Effector memory CD8-positive, alpha-beta T cell (primary cell): ENCODE measurements around the gene IL17A.
"Not testable (repeated sequence)": the region's sequence is repeated elsewhere in the genome, so short reads cannot be mapped to it uniquely, and the experiment has no call there.

Experiments used
- ATAC-seq: fragments of 150-1000 bp; cut with Tn5 transposase; replicated peaks from 2 replicates; pipeline ENCODE4 v1.10.0; 2021; ENCODE audit warnings: mild to moderate bottlenecking, moderate library complexity
- DNase-seq, 3 experiments: peaks; one replicate each; pipeline ENCODE4 v3.0.0; 2021
- H3K27ac Mint-ChIP-seq, 2 donors: one replicate each; pipeline ENCODE4 v1.8.0; 2022; ENCODE audit warnings: mild to moderate bottlenecking in 2 of 2, mixed read lengths in 2 of 2, moderate library complexity in 2 of 2
- H3K27me3 Mint-ChIP-seq, 2 donors: one replicate each; pipeline ENCODE4 v1.8.0; 2022; ENCODE audit warnings: mixed read lengths in 2 of 2
- H3K36me3 Mint-ChIP-seq: one replicate; pipeline ENCODE4 v1.8.0; 2022; ENCODE audit warnings: mild to moderate bottlenecking, moderate library complexity, mixed read lengths; ENCODE audit not compliant: insufficient read depth
- H3K4me1 Mint-ChIP-seq, 2 donors: one replicate each; pipeline ENCODE4 v1.8.0; 2022; ENCODE audit warnings: low read depth in 2 of 2, mixed read lengths in 2 of 2
- H3K4me3 Mint-ChIP-seq, 2 donors: one replicate each; pipeline ENCODE4 v1.8.0; 2022; ENCODE audit warnings: mild to moderate bottlenecking in 2 of 2, mixed read lengths in 2 of 2, moderate library complexity in 2 of 2
- H3K9me3 Mint-ChIP-seq, 2 donors: one replicate each; pipeline ENCODE4 v1.8.0; 2022; ENCODE audit warnings: mixed read lengths in 2 of 2

Gene IL17A

DNA sequence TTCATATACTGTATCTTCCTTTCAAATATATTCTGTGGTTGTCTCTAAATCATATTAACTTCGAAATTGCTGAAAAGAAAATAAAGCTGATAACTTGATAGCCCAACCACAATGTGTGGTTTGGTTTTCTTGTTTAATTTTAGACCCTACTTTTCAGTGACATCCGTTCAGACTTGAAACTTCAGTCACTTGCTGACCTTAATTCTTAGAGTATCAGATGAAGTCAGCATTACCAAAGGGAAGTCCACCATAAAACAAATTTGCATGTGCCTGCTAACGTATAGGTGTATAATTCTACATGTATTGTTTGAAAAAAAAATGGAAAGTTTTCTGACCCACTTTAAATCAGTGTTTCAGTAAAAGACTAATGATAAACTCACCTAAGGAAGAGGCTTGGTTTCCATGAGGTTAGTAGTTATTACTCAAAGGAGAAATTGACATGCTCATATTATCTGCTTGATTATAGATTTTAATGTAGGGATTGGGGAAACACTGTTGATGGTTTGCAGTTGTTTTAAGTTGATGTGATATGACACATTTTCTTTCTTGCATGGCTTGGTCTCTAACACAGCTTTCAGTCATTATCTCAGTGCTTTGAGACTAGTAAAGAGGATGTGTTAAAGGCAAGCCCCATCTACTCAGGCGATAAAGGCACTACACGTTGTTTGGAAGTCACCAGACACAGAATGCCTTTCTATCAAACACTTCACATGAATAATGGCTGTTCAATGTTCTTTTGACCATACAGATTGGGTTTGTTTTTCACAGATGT, 5.2 kb upstream of the IL17A start:
- Mint-ChIP-seq H3K27ac (no peak overlapping the region), H3K4me1 (peaks cover 24% of the 10 kb centered on the region in 2 donors), H3K9me3 (no peaks in the 10 kb centered on the region), H3K36me3 (no peaks in the 10 kb centered on the region), H3K27me3 (peaks cover 47 to 69% of the 10 kb centered on the region in 2 donors), H3K4me3 (no peak overlapping the region)
- ATAC-seq (no peak), DNase-seq (no peak)

DNA sequence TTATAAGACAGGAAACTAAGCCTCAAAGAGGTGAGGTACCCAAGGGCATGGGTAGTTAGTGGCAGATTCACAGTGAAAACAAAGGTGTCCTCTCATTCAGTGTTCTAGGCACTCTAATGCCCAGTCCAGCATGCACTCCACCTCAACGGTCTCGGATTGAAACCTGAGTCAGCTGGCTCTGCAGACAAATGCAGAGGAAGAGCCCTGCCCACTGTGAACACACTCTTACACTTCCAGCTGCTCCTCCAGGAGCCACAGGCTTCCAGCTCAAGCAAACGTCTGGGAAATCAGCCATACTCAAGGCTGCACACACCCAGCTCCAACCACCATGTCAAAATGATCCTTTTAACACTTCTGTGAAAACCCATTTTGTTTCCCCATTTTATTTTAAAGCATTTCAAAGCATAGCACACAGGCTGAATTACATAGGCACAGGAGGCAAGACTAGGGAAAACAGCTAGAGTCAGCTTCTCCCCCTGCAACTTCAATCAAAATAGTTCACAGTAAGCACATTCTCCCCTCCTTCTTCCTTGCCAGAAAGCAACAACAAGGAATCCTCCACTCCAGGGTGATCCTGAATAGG, 3.0 kb upstream of the IL17A start:
- H3K36me3 Mint-ChIP-seq = no peaks in the 10 kb centered on the region
- H3K27me3 Mint-ChIP-seq = peaks cover 64 to 85% of the 10 kb centered on the region in 2 donors
- ATAC-seq = no peak
- H3K4me3 Mint-ChIP-seq = no peak overlapping the region
- H3K27ac Mint-ChIP-seq = no peak overlapping the region
- no peak for DNase-seq
- no peaks in the 10 kb centered on the region for H3K9me3 Mint-ChIP-seq
- H3K4me1 Mint-ChIP-seq = peaks cover 11 to 15% of the 10 kb centered on the region in 2 donors

DNA sequence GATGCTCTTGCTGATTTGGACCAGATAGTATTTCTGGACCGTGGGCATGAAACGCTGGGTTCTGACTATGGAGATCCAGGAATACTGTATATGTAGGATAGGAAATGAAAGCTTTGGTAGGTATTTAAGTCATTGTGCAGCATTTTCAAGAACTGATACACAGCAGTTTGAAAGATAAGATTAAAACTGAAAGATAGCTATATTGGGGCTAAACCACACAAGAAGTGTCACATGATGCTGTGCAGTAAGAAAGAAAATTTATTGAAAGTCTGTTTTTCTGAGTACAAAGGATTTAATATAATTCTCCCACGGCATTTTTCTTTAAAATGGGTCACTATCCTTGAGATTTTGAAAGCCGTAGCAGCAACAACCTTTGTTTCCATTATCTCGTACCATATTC, 305 bp downstream of the IL17A start:
- Mint-ChIP-seq H3K27ac (no peak overlapping the region), H3K36me3 (no peaks in the 10 kb centered on the region), H3K27me3 (peaks cover 78 to 84% of the 10 kb centered on the region in 2 donors), H3K4me1 (peaks cover 0 to 6% of the 10 kb centered on the region in 2 donors), H3K4me3 (peak overlapping the region in 1 of 2 donors; percentile 35), H3K9me3 (no peaks in the 10 kb centered on the region)
- ATAC-seq (no peak), DNase-seq (no peak)

DNA sequence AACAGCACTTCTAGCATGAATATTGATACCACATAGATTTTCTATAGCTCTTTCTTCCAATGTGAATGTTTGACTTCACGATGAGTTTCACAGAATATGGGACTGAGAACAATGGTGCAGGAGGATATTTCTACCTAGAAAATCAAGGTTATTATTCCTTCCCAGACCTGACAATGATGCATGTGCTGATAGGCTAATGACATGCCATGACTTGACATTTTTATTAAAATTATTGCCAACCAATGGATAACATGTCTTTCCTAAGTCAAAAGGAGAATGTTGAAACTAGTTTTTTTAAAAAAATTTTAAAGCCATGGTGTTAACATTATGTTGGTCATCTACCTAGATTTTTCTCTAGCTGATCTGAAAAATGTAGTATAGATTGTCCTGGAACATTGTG, 923 bp downstream of the IL17A start:
- peaks cover 0 to 6% of the 10 kb centered on the region in 2 donors for H3K4me1 Mint-ChIP-seq
- DNase-seq (no peak), ATAC-seq (no peak)
- no peaks in the 10 kb centered on the region for H3K36me3 Mint-ChIP-seq
- H3K4me3 Mint-ChIP-seq = no peak overlapping the region
- no peak overlapping the region for H3K27ac Mint-ChIP-seq
- peaks cover 82 to 85% of the 10 kb centered on the region in 2 donors for H3K27me3 Mint-ChIP-seq
- no peaks in the 10 kb centered on the region for H3K9me3 Mint-ChIP-seq

DNA sequence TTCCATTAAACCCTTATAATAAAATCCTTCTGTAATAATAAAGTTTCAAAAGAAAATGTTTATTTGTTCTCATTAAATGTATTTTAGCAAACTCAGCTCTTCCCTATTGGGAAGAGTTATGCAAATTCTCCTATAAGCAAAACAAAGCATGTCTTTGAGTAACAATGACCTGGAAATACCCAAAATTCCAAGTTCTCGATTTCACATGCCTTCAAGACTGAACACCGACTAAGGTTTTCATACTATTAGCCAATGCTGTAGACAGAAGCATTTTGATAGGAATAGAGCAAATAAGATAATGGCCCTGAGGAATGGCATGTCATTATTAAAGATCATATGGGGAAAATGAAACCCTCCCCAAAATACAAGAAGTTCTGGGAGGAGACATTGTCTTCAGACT, 3.8 kb downstream of the IL17A start:
- no peak for DNase-seq
- Mint-ChIP-seq H3K27me3 (peaks cover 70 to 74% of the 10 kb centered on the region in 2 donors), H3K36me3 (no peaks in the 10 kb centered on the region), H3K9me3 (no peaks in the 10 kb centered on the region), H3K4me3 (no peak overlapping the region), H3K4me1 (peaks cover 0 to 6% of the 10 kb centered on the region in 2 donors), H3K27ac (no peak overlapping the region)
- ATAC-seq = no peak

DNA sequence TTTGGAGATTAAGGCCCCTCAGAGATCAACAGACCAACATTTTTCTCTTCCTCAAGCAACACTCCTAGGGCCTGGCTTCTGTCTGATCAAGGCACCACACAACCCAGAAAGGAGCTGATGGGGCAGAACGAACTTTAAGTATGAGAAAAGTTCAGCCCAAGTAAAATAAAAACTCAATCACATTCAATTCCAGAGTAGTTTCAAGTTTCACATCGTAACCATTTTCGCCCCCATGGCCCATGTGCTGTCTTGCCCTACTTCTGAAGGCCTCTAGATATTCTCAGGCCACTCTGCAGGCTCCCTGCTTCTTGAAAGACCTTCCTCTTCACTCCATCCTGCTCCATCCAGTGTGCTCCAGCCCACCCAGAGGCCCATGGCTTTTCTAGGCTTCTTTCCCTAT, 4.2 kb downstream of the IL17A start:
- ATAC-seq (no peak), DNase-seq (no peak)
- H3K4me3 Mint-ChIP-seq = no peak overlapping the region
- H3K9me3 Mint-ChIP-seq = no peaks in the 10 kb centered on the region
- peaks cover 0 to 6% of the 10 kb centered on the region in 2 donors for H3K4me1 Mint-ChIP-seq
- H3K27ac Mint-ChIP-seq = no peak overlapping the region
- peaks cover 70 to 74% of the 10 kb centered on the region in 2 donors for H3K27me3 Mint-ChIP-seq
- no peaks in the 10 kb centered on the region for H3K36me3 Mint-ChIP-seq

DNA sequence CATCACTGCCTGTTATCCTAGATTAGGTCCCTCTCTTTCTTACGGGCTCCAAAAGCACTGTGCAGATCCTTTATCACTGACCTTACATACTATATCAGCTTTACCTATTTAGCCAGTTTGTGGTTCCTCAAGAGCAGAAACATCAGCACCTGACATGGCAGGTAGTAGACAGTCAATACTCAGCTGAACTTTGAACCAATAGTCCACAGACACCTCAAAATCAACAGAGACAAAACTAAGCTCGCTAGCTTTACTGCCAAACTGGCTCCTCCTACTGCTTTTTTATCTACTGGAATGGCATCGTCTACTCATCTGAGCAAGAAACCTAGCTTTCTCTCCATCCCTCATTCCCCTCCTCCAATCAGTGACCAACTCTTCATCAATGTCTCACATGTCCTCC, 5.6 kb downstream of the IL17A start:
- ATAC-seq (no peak), DNase-seq (no peak)
- no peaks in the 10 kb centered on the region for H3K36me3 Mint-ChIP-seq
- H3K27ac Mint-ChIP-seq = no peak overlapping the region
- H3K9me3 Mint-ChIP-seq = no peaks in the 10 kb centered on the region
- no peaks in the 10 kb centered on the region for H3K4me1 Mint-ChIP-seq
- no peak overlapping the region for H3K4me3 Mint-ChIP-seq
- H3K27me3 Mint-ChIP-seq = peaks cover 62 to 65% of the 10 kb centered on the region in 2 donors

DNA sequence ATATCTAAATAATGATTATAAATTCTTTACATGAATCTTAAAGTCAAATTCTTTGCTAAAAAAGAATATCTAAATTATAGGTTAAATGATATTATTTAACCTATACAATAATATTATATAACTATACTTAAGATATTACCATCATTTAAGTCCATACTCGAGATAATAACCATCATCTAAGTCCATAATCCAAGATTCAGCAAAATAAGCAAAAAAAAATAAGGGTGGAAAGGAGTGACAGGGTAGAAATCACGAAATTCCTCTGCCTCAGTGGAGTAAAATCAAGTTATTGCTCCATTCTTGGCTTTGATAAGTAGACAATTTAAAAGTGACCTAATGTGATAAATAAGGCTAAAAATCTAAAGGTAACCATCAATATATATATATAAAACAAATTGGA, 9.7 kb downstream of the IL17A start:
- H3K36me3 Mint-ChIP-seq = peaks cover 3% of the 10 kb centered on the region
- H3K4me1 Mint-ChIP-seq = no peaks in the 10 kb centered on the region
- peaks cover 44 to 57% of the 10 kb centered on the region in 2 donors for H3K27me3 Mint-ChIP-seq

DNA sequence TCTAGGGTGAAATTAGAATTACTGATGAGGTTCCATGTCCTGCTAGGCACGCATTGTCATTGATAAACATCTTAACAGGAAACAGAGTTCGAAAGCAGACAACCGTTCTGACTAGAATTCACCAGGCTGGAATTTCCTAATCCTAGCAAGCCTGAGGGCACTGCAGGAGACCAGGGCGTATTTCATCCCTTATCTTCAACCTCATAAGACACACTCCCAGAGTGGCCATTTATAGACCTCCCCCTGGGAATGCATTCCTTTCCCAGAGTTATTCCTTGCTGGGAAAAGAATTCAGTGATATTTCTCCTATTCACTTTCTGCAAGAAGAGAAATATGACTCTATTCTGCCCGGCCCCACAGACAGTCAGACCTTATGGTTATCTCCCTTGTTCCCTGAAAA, 13.9 kb downstream of the IL17A start:
- H3K27me3 Mint-ChIP-seq = peaks cover 33 to 41% of the 10 kb centered on the region in 2 donors
- not testable (repeated sequence) for H3K36me3 Mint-ChIP-seq, H3K27ac Mint-ChIP-seq, ATAC-seq, DNase-seq, H3K9me3 Mint-ChIP-seq, H3K4me3 Mint-ChIP-seq, H3K4me1 Mint-ChIP-seq

More for the DNA sequence above, 9.7 kb downstream of the IL17A start:
- no peak for ATAC-seq
- Mint-ChIP-seq H3K27ac (no peak overlapping the region), H3K9me3 (peaks cover 5 to 9% of the 10 kb centered on the region in 2 donors), H3K4me3 (no peak overlapping the region)
- no peak for DNase-seq

DNA sequence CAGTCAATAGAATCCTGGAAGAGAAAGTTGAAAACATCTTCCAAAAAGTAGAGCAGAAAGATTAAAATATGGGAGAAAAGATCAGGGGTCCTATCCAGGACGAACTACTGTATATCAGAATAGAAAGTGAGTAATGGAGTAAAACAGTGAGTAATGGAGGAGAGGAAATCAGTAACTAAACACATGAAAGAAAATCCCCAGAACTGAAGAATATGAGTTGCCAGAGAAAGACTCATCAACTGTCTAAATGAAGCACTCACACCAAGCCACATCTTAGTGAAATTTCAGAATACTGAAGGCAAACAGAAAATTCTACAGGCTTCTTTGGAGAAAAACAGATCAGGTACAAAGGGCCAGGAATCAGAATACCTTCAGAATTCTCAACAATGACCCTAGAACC, 14.9 kb downstream of the IL17A start:
- no peak overlapping the region for H3K4me3 Mint-ChIP-seq
- DNase-seq = no peak

DNA sequence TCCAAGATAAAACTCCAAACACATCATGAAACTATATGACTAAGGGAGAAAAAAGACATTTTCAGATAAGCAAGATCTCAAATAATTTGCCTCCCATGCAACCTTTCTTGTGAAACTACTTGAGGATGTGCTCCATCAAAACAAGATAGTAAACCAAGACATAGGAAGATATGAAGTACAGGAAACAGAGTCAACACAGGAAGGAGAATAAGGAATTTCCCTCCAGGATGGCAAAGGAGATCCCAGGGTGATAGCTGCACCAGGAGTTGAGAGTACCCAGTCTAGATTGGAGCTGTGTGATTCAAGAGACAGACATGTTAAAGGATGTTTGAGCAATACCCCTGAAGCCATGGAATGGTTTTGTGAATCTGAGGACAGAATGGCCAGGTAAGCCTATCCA, 15.3 kb downstream of the IL17A start:
- Mint-ChIP-seq H3K27me3 (peaks cover 25 to 35% of the 10 kb centered on the region in 2 donors), H3K27ac (no peak overlapping the region), H3K4me3 (no peak overlapping the region), H3K4me1 (no peaks in the 10 kb centered on the region), H3K36me3 (peaks cover 3% of the 10 kb centered on the region), H3K9me3 (peaks cover 5 to 9% of the 10 kb centered on the region in 2 donors)
- no peak for ATAC-seq
- no peak for DNase-seq

More for the DNA sequence above, 14.9 kb downstream of the IL17A start:
- no peak for ATAC-seq
- Mint-ChIP-seq H3K4me1 (no peaks in the 10 kb centered on the region), H3K27ac (no peak overlapping the region), H3K27me3 (peaks cover 25 to 35% of the 10 kb centered on the region in 2 donors), H3K36me3 (peaks cover 3% of the 10 kb centered on the region), H3K9me3 (peaks cover 5 to 9% of the 10 kb centered on the region in 2 donors)

DNA sequence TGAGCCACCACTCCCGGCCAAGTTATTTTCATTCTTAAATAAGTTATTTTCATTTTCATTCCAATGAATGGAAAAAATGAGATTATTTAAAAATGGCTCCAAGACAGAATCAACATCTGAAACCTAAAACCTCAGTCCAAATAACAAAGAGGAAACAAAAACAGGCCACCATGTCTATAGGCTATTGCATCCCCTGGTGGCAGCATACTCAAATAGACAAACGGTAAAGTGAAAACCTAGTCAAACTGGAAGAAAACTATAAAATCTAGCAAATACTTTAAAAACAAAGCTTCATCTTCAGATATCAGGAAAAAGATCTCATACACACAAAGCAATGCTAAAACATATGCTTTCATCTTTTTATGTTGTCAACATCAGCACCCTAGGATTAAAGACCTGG, 20.9 kb downstream of the IL17A start:
- H3K27ac Mint-ChIP-seq = no peak overlapping the region

DNA sequence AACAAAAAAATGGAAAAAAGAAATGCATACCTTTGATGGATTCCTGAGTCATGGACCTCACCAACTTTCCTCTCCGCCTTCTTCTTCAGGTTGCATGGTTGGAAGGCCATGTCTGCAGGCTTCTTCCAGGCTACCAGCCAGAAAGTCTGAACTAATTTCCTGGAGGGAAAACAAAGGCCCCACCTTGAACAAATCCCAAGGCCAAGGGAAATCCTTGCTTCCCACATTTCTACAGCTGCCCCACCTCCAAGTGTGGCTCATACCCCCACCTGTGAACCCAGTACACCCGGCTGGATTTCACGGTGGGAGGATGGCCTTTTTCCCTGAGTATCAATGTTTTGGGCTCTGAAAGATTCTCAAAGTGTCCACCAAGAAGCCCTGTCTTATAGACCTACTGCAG, 22.4 kb downstream of the IL17A start:
- Mint-ChIP-seq H3K27ac (no peak overlapping the region), H3K9me3 (no peaks in the 10 kb centered on the region), H3K27me3 (peaks cover 47 to 48% of the 10 kb centered on the region in 2 donors), H3K4me3 (no peak overlapping the region), H3K4me1 (no peaks in the 10 kb centered on the region), H3K36me3 (no peaks in the 10 kb centered on the region)
- ATAC-seq = no peak
- DNase-seq = no peak

More for the DNA sequence above, 20.9 kb downstream of the IL17A start:
- Mint-ChIP-seq H3K4me1 (no peaks in the 10 kb centered on the region), H3K27me3 (peaks cover 43 to 46% of the 10 kb centered on the region in 2 donors), H3K4me3 (no peak overlapping the region), H3K9me3 (no peaks in the 10 kb centered on the region), H3K36me3 (no peaks in the 10 kb centered on the region)
- DNase-seq = no peak
- no peak for ATAC-seq

DNA sequence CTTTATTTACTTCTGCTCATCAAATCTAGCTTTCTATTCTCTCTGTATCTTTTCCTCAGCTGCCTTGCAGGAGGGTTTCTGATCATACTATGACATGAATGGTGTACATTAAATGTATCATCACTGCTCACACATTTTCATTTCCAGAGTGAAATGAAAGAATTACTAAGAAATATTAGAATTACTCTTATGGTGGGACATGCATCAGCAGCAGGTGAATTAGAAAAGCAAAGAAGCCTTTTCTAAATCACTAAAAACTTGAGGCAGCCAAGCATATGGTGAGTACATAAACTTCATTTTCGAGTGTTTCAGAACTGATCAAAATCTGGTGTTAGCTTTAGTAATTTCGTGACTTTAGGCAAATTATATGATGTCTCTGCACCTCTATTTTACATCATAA, 23.6 kb downstream of the IL17A start:
- Mint-ChIP-seq H3K36me3 (no peaks in the 10 kb centered on the region), H3K27ac (no peak overlapping the region), H3K4me1 (no peaks in the 10 kb centered on the region), H3K4me3 (no peak overlapping the region), H3K9me3 (no peaks in the 10 kb centered on the region), H3K27me3 (peaks cover 46 to 48% of the 10 kb centered on the region in 2 donors)
- ATAC-seq = no peak
- DNase-seq = no peak
